Osteocyte (in vitro differentiated cells): ENCODE measurements around the gene LRRC31. TPM values are rescaled to one million over a fixed set of nuclear protein-coding genes. Genes with fewer than 3 reads are reported as not detected.

Experiments
- DNase-seq: peaks from one replicate; pipeline ENCODE4 v3.0.0; 2021; ENCODE audit warnings: mixed read lengths; ENCODE audit not compliant: unreplicated experiment; ENCODE audit errors: extremely low spot score
- H3K27ac Mint-ChIP-seq: one replicate; pipeline ENCODE4 v1.8.0; 2021; ENCODE audit warnings: mild to moderate bottlenecking, mixed read lengths; ENCODE audit not compliant: unreplicated experiment
- H3K27me3 Mint-ChIP-seq: one replicate; pipeline ENCODE4 v1.8.0; 2021; ENCODE audit warnings: mixed read lengths; ENCODE audit not compliant: unreplicated experiment
- H3K36me3 Mint-ChIP-seq: one replicate; pipeline ENCODE4 v1.8.0; 2021; ENCODE audit warnings: mixed read lengths; ENCODE audit not compliant: unreplicated experiment
- H3K4me1 Mint-ChIP-seq: one replicate; pipeline ENCODE4 v1.8.0; 2021; ENCODE audit warnings: mixed read lengths; ENCODE audit not compliant: unreplicated experiment
- H3K4me3 Mint-ChIP-seq: one replicate; pipeline ENCODE4 v1.8.0; 2021; ENCODE audit warnings: mild to moderate bottlenecking, moderate library complexity, mixed read lengths; ENCODE audit not compliant: unreplicated experiment
- H3K9me3 Mint-ChIP-seq: one replicate; pipeline ENCODE4 v1.8.0; 2021; ENCODE audit warnings: mixed read lengths; ENCODE audit not compliant: unreplicated experiment
- total RNA-seq: library from RNA; stranded (reverse); gene quantifications from 2 replicates; pipeline ENCODE4 v1.2.1, GENCODE V29; 2021
- TF ChIP-seq, protein P1 (sequence below): fragments of 200-600 bp; sonication (generic); IDR thresholded peaks from 2 replicates; pipeline ENCODE4 v1.5.0; 2021; ENCODE audit warnings: antibody characterized with exemption, mild to moderate bottlenecking, moderate library complexity

LRRC31 gene
- total RNA-seq, 1 donor from 2014 or later: not detected

DNA sequence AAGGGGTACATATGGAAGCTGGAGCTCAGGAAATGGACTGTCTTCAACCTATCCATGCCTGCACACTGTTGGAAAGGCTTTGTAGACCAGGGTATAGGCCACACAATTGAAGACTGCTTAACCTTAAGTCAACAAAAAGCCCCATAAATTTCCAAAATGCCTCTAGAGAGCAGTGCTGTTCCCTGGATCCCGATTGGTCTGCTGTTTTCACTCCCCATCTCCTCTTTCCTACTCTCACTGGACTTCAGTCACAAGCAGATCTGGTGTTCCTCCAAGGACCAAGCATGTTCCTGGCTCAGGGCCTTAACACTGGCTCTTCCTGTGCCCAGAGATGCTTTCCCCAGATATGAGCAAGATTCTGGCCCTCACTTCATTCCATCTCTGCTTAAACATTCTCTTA, 34.2 kb downstream of the LRRC31 start:
- TF ChIP-seq, protein P1, sequence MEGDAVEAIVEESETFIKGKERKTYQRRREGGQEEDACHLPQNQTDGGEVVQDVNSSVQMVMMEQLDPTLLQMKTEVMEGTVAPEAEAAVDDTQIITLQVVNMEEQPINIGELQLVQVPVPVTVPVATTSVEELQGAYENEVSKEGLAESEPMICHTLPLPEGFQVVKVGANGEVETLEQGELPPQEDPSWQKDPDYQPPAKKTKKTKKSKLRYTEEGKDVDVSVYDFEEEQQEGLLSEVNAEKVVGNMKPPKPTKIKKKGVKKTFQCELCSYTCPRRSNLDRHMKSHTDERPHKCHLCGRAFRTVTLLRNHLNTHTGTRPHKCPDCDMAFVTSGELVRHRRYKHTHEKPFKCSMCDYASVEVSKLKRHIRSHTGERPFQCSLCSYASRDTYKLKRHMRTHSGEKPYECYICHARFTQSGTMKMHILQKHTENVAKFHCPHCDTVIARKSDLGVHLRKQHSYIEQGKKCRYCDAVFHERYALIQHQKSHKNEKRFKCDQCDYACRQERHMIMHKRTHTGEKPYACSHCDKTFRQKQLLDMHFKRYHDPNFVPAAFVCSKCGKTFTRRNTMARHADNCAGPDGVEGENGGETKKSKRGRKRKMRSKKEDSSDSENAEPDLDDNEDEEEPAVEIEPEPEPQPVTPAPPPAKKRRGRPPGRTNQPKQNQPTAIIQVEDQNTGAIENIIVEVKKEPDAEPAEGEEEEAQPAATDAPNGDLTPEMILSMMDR: no peak
- peaks cover 4% of the 10 kb centered on the region for H3K27me3 Mint-ChIP-seq
- no peak overlapping the region for H3K27ac Mint-ChIP-seq
- H3K9me3 Mint-ChIP-seq: no peaks in the 10 kb centered on the region
- H3K4me1 Mint-ChIP-seq: no peaks in the 10 kb centered on the region
- no peak overlapping the region for H3K4me3 Mint-ChIP-seq
- no peak for DNase-seq
- H3K36me3 Mint-ChIP-seq: no peaks in the 10 kb centered on the region

DNA sequence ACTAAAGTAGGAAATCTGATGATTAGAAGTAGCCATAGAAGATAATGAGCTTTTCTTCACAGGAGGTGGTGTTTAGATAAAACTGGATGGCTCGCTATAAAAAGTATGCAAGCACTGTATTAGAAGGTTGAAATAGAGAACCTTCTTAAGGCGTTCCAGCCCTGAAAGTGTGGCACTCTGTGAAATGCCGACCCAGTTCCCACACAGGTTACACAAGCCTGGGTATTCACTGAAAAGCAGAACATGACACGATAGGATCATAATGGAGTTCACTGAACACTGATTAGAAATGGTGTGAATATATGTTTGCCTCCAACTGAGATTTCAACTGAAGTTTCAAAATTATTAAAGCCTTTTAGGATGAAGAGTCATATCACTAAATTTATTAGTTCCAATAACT, 42.0 kb downstream of the LRRC31 start:
- Mint-ChIP-seq H3K27me3 (no peaks in the 10 kb centered on the region), H3K4me3 (no peak overlapping the region), H3K9me3 (no peaks in the 10 kb centered on the region), H3K36me3 (no peaks in the 10 kb centered on the region), H3K27ac (no peak overlapping the region), H3K4me1 (no peaks in the 10 kb centered on the region)
- no peak for DNase-seq
- TF ChIP-seq, protein P1: no peak

DNA sequence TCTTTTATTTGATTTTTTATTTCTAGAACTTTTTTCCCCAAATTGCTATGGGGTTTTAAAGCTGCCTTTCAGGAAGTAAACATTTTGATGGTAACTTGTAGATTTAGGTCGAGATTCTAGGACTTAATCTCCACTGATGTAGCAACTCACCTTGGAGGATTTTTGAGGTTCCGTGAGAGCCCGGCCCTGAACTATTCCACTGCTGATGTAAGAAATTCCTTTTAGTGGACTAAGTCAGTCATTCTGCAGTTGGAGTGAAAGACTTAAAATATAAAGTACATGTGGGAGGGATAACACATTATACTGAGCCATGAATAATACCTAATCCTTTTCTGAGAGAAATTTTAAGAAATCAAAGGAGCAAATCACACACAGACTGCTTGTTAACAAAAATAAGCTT, 44.4 kb downstream of the LRRC31 start:
- no peaks in the 10 kb centered on the region for H3K4me1 Mint-ChIP-seq
- H3K4me3 Mint-ChIP-seq: no peak overlapping the region
- TF ChIP-seq, protein P1: no peak
- no peaks in the 10 kb centered on the region for H3K27me3 Mint-ChIP-seq
- no peaks in the 10 kb centered on the region for H3K9me3 Mint-ChIP-seq
- no peak for DNase-seq
- no peak overlapping the region for H3K27ac Mint-ChIP-seq
- no peaks in the 10 kb centered on the region for H3K36me3 Mint-ChIP-seq

DNA sequence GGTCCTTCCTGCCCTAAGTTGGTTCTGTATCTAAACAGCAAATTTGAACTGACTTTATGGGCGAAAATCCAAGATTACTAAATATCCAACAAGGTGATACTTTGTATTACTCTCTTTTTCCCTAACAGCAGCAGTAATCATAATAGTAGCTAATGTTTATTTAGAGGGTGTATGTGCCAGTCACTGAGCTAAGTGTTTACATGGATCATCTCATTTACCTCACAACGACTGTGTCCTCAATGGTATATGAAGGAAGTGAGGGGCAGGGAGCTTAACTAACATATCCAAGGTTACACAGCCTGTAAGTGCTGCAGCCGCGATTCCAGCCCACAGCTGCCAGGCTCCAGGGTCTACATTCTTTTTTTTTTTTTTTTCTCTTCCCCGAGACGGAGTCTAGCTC, 46.8 kb downstream of the LRRC31 start:
- no peak for DNase-seq
- Mint-ChIP-seq H3K36me3 (no peaks in the 10 kb centered on the region), H3K9me3 (no peaks in the 10 kb centered on the region), H3K4me3 (no peak overlapping the region), H3K4me1 (peaks cover 9% of the 10 kb centered on the region), H3K27ac (no peak overlapping the region), H3K27me3 (no peaks in the 10 kb centered on the region)
- TF ChIP-seq, protein P1: no peak

DNA sequence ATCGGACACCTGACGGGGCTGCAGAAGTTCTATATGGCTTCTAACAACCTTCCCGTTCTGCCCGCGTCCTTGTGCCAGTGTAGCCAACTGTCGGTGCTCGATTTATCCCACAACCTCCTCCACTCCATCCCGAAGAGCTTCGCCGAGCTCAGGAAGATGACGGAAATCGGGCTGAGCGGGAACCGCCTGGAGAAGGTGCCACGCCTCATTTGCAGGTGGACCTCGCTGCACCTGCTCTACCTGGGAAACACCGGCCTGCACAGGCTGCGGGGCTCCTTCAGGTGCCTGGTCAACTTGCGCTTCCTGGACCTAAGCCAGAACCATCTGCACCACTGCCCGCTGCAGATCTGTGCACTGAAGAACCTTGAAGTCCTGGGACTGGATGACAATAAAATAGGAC, 47.2 kb downstream of the LRRC31 start:
- H3K27ac Mint-ChIP-seq: no peak overlapping the region
- no peaks in the 10 kb centered on the region for H3K36me3 Mint-ChIP-seq
- peaks cover 9% of the 10 kb centered on the region for H3K4me1 Mint-ChIP-seq
- DNase-seq: no peak
- no peak overlapping the region for H3K4me3 Mint-ChIP-seq
- no peaks in the 10 kb centered on the region for H3K27me3 Mint-ChIP-seq
- no peaks in the 10 kb centered on the region for H3K9me3 Mint-ChIP-seq
- TF ChIP-seq, protein P1: no peak
